HepG2 (cell line): ENCODE data around the gene POGLUT2. TPM values are rescaled to one million over a fixed set of nuclear protein-coding genes. Genes with fewer than 3 reads are reported as not detected.

Experiments
- ARID3A ChIP-seq: IDR thresholded peaks from 2 replicates; pipeline ENCODE4 v1.6.1; 2012; ENCODE audit warnings: low read depth, low read length, improper control_type of control experiment
- ATRX ChIP-seq: sonication (generic); formaldehyde crosslinking; IDR thresholded peaks from 2 replicates; pipeline ENCODE4 v1.4.0; 2020; ENCODE audit warnings: missing genetic modification reagents, borderline replicate concordance
- DBP ChIP-seq: sonication (generic); formaldehyde crosslinking; IDR thresholded peaks from 2 replicates; pipeline ENCODE4 v1.4.0; 2020; ENCODE audit warnings: missing genetic modification reagents; ENCODE audit errors: not compliant biosample characterization
- FOXA1 ChIP-seq, 2 experiments: fragments of 450-650 bp in 1 of 2; sonication (generic) in 1 of 2; formaldehyde crosslinking in 1 of 2; IDR thresholded peaks; 2 replicates each; pipeline versions ENCODE4 v1.4.0 to v1.6.1; 2016 to 2020; ENCODE audit warnings: missing genetic modification reagents in 1 of 2
- GATAD2A ChIP-seq: IDR thresholded peaks from 2 replicates; pipeline ENCODE4 v1.6.1; 2016
- KLF9 ChIP-seq: IDR thresholded peaks from 2 replicates; pipeline ENCODE4 v1.6.1; 2016; ENCODE audit warnings: low read depth
- MTA3 ChIP-seq: sonication (generic); formaldehyde crosslinking; IDR thresholded peaks from 2 replicates; pipeline ENCODE4 v1.4.0; 2020; ENCODE audit warnings: missing genetic modification reagents
- NAIF1 ChIP-seq: sonication (generic); formaldehyde crosslinking; IDR thresholded peaks from 2 replicates; pipeline ENCODE4 v1.5.0; 2020; ENCODE audit warnings: mild to moderate bottlenecking, missing genetic modification reagents, borderline replicate concordance
- PAF1 ChIP-seq: IDR thresholded peaks from 2 replicates; pipeline ENCODE4 v1.6.1; 2016; ENCODE audit warnings: missing genetic modification reagents, missing compliant biosample characterization
- PCBP1 ChIP-seq: fragments of 200-400 bp; formaldehyde crosslinking; IDR thresholded peaks from 2 replicates; pipeline ENCODE4 v1.6.1; 2017; ENCODE audit warnings: mild to moderate bottlenecking, low read depth, low read length, borderline replicate concordance
- PHF21A ChIP-seq: sonication (generic); formaldehyde crosslinking; IDR thresholded peaks from 2 replicates; pipeline ENCODE4 v1.5.0; 2020; ENCODE audit warnings: mild to moderate bottlenecking, missing genetic modification reagents
- PITX1 ChIP-seq: sonication (generic); formaldehyde crosslinking; IDR thresholded peaks from 2 replicates; pipeline ENCODE4 v1.5.1; 2020; ENCODE audit warnings: mild to moderate bottlenecking, missing genetic modification reagents
- SNRNP70 ChIP-seq: fragments of 200-400 bp; formaldehyde crosslinking; IDR thresholded peaks from 2 replicates; pipeline ENCODE4 v1.6.1; 2017; ENCODE audit warnings: mild to moderate bottlenecking, low read depth, low read length, moderate library complexity
- SP5 ChIP-seq: IDR thresholded peaks from 2 replicates; pipeline ENCODE4 v1.6.1; 2016; ENCODE audit warnings: low read depth, borderline replicate concordance
- TEAD3 ChIP-seq: optimal IDR thresholded peaks from 2 replicates; pipeline ENCODE3; 2016; ENCODE audit warnings: borderline replicate concordance
- TFAP4 ChIP-seq: sonication (generic); IDR thresholded peaks from 2 replicates; pipeline ENCODE4 v1.6.1; 2016; ENCODE audit warnings: low read depth, borderline replicate concordance
- TSC22D2 ChIP-seq: sonication (generic); formaldehyde crosslinking; IDR thresholded peaks from 2 replicates; pipeline ENCODE4 v1.5.1; 2020; ENCODE audit warnings: missing genetic modification reagents, mild to moderate bottlenecking, borderline replicate concordance
- ZBTB7A ChIP-seq: sonication (generic); formaldehyde crosslinking; IDR thresholded peaks from 2 replicates; pipeline ENCODE4 v1.8.0; 2022; ENCODE audit warnings: mild to moderate bottlenecking, missing genetic modification reagents
- ZNF30 ChIP-seq: sonication (generic); formaldehyde crosslinking; IDR thresholded peaks from 2 replicates; pipeline ENCODE4 v1.5.0; 2020; ENCODE audit warnings: mild to moderate bottlenecking, missing genetic modification reagents
- ZNF460 ChIP-seq: sonication (generic); formaldehyde crosslinking; IDR thresholded peaks from 2 replicates; pipeline ENCODE4 v1.5.1; 2020; ENCODE audit warnings: missing genetic modification reagents, mild to moderate bottlenecking, borderline replicate concordance
- ZNF616 ChIP-seq: sonication (generic); formaldehyde crosslinking; IDR thresholded peaks from 2 replicates; pipeline ENCODE4 v1.5.0; 2020; ENCODE audit warnings: low read depth, mild to moderate bottlenecking, missing genetic modification reagents
- ZNF674 ChIP-seq: sonication (generic); formaldehyde crosslinking; IDR thresholded peaks from 2 replicates; pipeline ENCODE4 v1.5.0; 2020; ENCODE audit warnings: low read depth, mild to moderate bottlenecking, missing genetic modification reagents
- ZNF746 ChIP-seq: sonication (generic); formaldehyde crosslinking; IDR thresholded peaks from 2 replicates; pipeline ENCODE4 v1.8.0; 2022; ENCODE audit warnings: mild to moderate bottlenecking, missing genetic modification reagents
- ZNF776 ChIP-seq: sonication (generic); formaldehyde crosslinking; IDR thresholded peaks from 2 replicates; pipeline ENCODE4 v1.4.0; 2020; ENCODE audit warnings: mild to moderate bottlenecking, missing genetic modification reagents
- ZNF883 ChIP-seq: sonication (generic); formaldehyde crosslinking; IDR thresholded peaks from 2 replicates; pipeline ENCODE4 v1.5.1; 2020; ENCODE audit warnings: mild to moderate bottlenecking, missing genetic modification reagents; ENCODE audit errors: not compliant biosample characterization
- polyA plus RNA-seq, 8 experiments: library from polyadenylated mRNA; depleted of rRNA in 3 of 8; stranded (reverse) in 7 of 8; unstranded in 1 of 8; fragments of >200 nt; fragmentation: Illumina TruSeq in 4 of 8; extraction: Trizol in 4 of 8; gene quantifications; 2 replicates each; pipeline versions ENCODE4 v1.2.1 to v1.2.3, GENCODE V29; 2011 to 2016; ENCODE audit warnings: low read depth in 4 of 8, missing spikeins in 1 of 8, mixed read lengths in 1 of 8; ENCODE audit not compliant: insufficient read depth in 1 of 8
- total RNA-seq, 5 experiments: library from RNA; depleted of rRNA; stranded (reverse); fragments of >200 nt; fragmentation: Illumina TruSeq; extraction: Trizol; gene quantifications; 2 replicates each; pipeline ENCODE4 v1.2.3, GENCODE V29; 2016; ENCODE audit warnings: low read depth in 1 of 5

POGLUT2 gene
- total and polyA plus RNA-seq, 2 of the 13 experiments (the other 11 are each of a cell fraction or from before 2014, with no cell fraction given) = 18.0 to 26.1 TPM

GRCh38 chr13:102770435-102770834, 28.3 kb downstream of the POGLUT2 start (continued):
- TF ChIP-seq SNRNP70 (no peak), ZNF674 (CRISPR knock-in tag) (no peak), PAF1 (CRISPR knock-in tag) (no peak), ZNF746 (CRISPR knock-in tag) (no peak), ZNF776 (no peak), DBP (CRISPR knock-in tag) (no peak), TFAP4 (peak; percentile 43; the same call in 1 of the 2 replicates), FOXA1 (IDR thresholded peaks at IDR 0.05) (0 out of 2 replicates have a peak, but pooled peaks have one; percentile 39), FOXA1 (CRISPR knock-in tag; IDR thresholded peaks at IDR 0.05) (peak; percentile 88), ATRX (no peak), SP5 (CRISPR knock-in tag) (no peak), ARID3A (no peak), NAIF1 (CRISPR knock-in tag) (no peak), GATAD2A (peak; percentile 60; the same call in 1 of the 2 replicates), ZNF460 (no peak), MTA3 (no peak), ZNF616 (CRISPR knock-in tag) (no peak), KLF9 (no peak), TSC22D2 (no peak), ZBTB7A (CRISPR knock-in tag) (no peak), PCBP1 (no peak), PHF21A (CRISPR knock-in tag) (no peak), PITX1 (CRISPR knock-in tag) (no peak), ZNF883 (CRISPR knock-in tag) (no peak), ZNF30 (no peak), TEAD3 (peak; percentile 88)
